HG03175 (cell line): Measurements from ENCODE around the gene PYHIN1.
A peak's percentile ranks its signal among the peaks of the same experiment; 100 is the strongest.

Experiments used
- ATAC-seq: cut with Tn5 transposase; IDR thresholded peaks from one replicate; pipeline ENCODE4 v1.9.1; 2021; ENCODE audit warnings: mild to moderate bottlenecking, moderate library complexity; ENCODE audit not compliant: unreplicated experiment

The PYHIN1 gene

GRCh38 chr1:159011751-159012150, 80.4 kb downstream of the PYHIN1 start:
- ATAC-seq, result no peak

DNA sequence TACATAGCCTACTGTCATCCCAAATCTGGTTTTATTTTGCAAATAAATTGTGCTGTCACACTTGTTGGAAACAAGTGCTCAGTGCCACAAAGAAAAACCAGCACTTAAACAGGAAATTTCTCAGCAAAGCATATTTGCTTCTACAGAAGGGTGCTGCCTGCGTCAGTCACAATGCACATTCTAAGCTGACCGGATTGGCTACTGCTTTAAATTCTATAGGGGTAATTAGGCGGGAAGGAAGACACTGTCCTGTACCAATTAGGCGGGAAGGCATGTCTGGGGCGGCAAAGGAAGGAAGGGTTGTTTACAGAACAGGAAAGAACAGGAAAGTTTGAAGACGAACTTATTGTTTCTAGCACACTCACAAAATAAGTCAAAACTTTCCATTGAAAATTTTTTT, 81.1 kb downstream of the PYHIN1 start:
- ATAC-seq, result peak; percentile 32

DNA sequence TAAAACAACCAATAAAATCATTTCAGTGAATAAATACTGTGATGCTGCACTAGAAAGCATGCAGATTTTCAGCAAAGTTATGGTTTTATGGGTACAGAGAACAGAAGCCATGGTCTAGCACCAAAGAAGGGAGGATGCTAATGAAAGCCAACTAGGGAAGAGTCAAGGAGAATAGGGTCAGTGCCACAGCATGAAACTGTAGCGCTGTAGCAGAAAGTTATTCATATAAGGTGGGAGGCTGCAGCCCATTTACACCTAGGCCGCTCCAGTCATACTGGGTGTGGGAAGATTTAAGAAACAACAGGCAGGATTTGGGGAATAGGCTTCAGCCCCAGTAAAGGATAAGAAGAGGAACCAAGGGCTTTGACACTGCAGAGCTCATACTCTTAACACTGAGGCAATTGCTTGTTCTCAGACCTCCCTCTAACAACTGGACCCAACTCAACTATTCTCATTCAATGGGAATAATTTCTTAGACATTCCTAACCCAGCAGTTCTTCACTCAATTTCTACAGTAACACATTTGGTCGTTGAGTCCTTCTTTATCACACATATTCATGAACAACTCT, 82.7 kb downstream of the PYHIN1 start:
- ATAC-seq, result no peak

GRCh38 chr1:159014851-159015250, 83.5 kb downstream of the PYHIN1 start:
- no peak for ATAC-seq

- ATAC-seq, result peak; percentile 95
These were observed 84.1 kb downstream of the PYHIN1 start for GRCh38 chr1:159015440-159015909.

DNA sequence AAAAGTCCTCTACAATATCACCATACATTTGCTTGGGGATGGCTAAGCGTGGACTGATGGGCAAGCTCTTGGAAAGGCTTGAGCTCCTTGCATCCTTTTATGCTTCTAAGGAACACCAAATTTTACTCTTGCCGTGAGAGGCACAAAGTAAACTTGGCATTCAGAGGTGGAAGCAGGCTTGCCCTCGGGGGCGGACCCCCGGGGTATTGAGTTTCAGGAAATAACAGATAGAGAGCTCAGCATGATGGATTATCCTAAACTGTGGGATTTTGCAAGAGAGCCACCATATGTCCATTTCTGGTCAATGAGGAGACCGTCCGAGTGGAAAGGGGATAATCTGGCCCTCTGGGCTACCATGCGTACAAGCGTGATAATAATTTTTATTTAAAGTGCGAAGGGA, 92.4 kb downstream of the PYHIN1 start:
- ATAC-seq, result no peak

DNA sequence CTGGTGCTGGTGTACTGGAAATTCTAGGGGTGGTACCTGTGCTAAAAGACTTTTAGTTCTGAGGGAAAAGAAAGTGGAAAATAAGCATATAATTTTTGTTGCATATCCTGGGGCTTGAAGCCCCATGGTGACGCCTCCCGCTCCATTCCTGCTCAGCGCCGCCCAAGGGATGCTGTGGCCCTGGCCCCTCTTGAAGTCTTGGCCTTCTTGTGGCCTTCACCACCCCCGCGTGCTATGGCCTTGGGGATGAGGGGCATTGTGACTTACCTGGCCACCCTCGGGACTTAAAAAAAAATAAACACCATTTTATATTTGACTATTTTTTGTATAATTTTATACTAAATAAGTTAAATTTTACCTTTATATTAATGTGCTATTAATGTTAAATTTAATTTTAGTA, 93.7 kb downstream of the PYHIN1 start:
- no peak for ATAC-seq
